GM20000 (cell line): Measurements from ENCODE around the gene KDM4B.

Experiments
- DNase-seq: peaks from one replicate; pipeline ENCODE4 v3.0.0; 2012; ENCODE audit warnings: low spot score
- TF ChIP-seq, protein P1 (sequence below): IDR thresholded peaks from 2 replicates; pipeline ENCODE4 v1.5.1; 2012; ENCODE audit warnings: mild to moderate bottlenecking, control low read depth; ENCODE audit errors: extremely low read depth, missing control alignments

Gene KDM4B

DNA sequence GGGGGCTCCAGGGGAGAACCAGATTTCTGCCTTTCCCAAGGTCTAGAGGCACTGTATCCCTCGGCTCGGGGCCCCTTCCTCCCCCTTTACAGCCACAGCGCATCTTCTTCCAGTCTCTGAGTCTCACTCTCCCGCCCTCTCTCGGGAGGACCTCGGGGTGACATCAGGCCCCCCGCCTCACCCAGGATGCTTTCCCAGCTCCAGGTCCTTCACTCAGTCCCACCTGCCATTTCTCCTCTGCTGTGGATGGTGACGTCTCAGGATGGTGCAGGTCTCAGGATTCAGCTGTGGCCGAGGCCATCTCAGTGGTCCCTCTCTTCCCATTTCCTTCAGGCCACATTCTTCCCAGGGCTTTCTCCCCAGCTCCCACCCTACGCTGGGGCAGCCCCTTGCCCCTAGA is 13.6 kb upstream of the KDM4B start:
- TF ChIP-seq, protein P1, sequence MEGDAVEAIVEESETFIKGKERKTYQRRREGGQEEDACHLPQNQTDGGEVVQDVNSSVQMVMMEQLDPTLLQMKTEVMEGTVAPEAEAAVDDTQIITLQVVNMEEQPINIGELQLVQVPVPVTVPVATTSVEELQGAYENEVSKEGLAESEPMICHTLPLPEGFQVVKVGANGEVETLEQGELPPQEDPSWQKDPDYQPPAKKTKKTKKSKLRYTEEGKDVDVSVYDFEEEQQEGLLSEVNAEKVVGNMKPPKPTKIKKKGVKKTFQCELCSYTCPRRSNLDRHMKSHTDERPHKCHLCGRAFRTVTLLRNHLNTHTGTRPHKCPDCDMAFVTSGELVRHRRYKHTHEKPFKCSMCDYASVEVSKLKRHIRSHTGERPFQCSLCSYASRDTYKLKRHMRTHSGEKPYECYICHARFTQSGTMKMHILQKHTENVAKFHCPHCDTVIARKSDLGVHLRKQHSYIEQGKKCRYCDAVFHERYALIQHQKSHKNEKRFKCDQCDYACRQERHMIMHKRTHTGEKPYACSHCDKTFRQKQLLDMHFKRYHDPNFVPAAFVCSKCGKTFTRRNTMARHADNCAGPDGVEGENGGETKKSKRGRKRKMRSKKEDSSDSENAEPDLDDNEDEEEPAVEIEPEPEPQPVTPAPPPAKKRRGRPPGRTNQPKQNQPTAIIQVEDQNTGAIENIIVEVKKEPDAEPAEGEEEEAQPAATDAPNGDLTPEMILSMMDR, result no peak
- DNase-seq, result no peak

DNA sequence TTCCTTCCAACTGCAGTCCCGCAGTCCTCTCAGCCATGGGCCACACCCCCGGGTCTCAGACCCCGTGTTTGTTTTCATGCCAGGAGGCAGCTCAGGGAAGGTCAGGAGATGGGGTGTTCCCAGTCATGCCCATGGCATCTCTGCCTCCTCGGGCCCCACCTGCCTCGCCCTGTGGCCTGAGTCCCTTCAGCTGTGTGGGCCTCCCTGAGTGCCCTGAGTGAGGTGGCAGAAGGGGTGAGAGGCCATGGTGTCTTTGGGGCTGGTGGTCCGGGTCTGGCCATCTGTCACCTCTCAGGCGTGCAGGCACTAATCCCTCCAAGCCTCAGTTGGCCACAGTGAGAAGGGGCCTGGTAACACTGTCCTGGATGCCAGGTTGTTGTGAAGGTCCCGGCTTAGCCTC is 10.9 kb upstream of the KDM4B start:
- TF ChIP-seq, protein P1, result no peak
- DNase-seq, result no peak

DNA sequence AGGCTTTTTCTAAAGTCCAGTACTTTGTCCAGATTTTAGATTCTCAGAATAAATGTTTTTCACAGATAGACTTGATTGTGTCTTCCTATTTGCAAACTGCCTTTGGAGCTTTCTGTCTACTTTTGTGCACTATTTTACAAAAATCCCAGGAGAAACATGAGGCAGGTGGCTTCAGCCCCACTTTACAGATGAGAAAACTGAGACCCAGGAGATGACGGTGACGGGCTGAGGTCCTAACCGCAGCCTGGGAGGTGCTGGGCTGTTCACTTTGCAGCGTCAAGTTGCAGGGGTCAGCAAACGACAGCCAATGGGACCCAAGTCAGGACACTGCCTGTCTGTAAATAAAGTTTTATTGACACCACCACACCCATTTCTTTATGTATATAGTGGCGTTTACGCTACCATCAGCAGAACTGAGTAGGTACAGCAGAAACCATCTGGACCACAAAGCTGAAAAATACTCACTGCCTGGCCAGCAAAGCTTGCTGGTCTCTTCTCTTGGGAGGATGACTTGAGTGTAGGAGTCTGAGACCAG is 6.8 kb upstream of the KDM4B start:
- no peak for DNase-seq
- TF ChIP-seq, protein P1, result no peak

DNA sequence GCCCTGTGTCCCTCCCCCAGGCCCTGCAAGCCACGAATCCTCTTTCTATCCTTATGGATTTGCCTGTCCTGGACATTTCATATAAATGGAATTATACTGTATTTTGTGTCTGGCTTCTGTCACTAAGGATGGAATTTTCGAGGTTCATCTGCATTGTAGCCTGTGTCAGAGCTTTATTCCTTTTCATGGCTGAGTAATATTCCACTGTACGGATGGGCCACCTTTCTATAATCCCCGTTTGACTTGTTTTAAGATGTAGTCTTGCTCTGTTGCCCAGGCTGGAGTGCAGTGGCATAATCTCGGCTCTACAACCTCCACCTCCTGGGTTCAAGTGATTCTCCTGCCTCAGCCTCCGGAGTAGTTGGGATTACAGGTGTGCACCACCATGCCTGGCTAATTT is 3.9 kb upstream of the KDM4B start:
- no peak for DNase-seq

DNA sequence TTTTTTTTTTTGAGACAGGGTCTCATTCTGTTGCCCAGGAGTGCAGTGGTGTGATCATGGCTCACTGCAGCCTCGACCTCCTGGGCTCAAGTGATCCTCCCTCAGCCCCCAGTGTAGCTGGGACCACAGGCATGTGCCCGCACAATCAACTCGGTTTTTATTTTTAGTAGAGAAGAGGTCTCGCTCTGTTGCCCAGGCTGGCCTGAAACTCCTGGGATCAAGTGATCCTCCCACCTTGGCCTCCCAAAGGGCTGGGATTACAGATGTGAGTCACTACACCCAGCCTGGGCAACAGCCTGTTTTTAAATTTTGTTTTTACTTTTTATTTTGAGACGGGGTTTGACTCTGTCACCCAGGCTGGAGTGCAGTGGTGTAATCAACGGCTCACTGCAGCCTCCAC is 2.3 kb upstream of the KDM4B start:
- TF ChIP-seq, protein P1, result no peak
- DNase-seq, result no peak

More for the DNA sequence above, 3.9 kb upstream of the KDM4B start:
- TF ChIP-seq, protein P1, result no peak

DNA sequence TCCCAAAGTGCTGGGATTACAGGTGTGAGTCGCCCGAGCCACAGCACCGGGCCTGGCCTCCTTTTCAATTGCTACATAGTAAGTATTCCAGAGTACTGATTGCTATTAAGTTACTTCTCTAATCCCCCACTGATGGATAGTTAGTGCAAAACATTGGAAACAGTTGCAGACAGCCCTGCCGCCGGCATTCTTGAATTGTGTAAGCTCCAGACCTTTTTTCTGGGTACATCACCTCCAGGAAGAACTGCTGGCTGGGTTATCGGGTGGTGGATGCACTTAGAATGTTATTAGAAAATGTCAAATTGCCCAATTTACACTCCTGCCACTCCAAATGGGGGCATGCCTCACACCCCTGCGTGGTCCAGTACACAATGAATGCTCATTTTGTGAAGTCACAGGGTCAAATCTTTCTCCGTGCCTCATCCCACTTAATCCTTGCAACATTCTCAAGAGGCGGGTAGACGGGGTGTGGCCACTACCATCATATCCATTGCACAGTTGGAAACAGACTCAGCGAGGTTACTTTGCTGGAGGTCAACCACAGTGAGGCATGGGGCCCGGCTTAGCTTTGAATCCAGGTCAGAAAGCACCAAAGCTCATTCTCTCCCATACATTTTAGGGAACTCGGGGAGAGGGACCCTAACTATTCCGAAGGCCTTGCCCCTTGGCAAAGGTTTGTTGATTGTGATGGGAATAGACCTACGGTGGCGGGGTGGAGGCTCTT is 1.0 kb upstream of the KDM4B start:
- TF ChIP-seq, protein P1, result no peak
- DNase-seq, result no peak

DNA sequence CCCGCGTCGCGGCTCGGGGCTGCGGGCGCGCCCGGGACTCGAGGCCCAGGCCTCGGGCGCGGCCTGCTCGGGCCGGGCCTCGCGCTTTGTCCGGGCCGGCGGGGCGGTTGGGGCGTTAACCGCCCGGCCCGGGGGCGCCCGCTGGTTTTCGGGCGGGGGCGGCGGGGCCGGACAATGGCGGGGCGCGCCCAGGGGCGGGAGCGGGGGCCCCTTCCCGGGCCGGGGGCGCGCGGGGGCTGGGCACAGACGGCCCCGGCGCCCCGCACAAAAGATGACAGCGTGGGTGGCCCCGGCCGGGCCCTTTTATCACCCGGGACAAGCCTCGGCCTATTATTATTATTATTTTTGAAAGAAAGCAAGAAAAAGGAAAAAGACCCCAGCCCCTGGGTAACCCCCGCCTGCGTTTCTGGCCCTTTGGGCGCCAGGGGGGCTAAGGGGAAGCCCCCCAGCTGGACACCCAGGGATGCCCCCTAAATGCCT is 419 bp downstream of the KDM4B start:
- TF ChIP-seq, protein P1, result no peak
- no peak for DNase-seq
